Adipose tissue (tissue), 3 donors: ENCODE results near the gene CYP8B1. TPM values are rescaled to one million over a fixed set of nuclear protein-coding genes. Genes with fewer than 3 reads are reported as not detected.

Experiments used
- H3K27ac ChIP-seq: one replicate; pipeline ENCODE4 v1.5.1; 2013; ENCODE audit warnings: low read depth, low read length
- WGBS, 3 donors: extraction: QIAGEN DNeasy Blood & Tissue Kit; methylation state at CpG; one replicate each; pipeline ENCODE4 v1.1.7; 2013; 5-methylcytosine and 5-hydroxymethylcytosine counted together
- polyA plus RNA-seq, 3 donors: library from polyadenylated mRNA; stranded (reverse); fragments of 200-250 nt; gene quantifications; one replicate each; pipeline ENCODE4 v1.2.3, GENCODE V29; 2013
- donor health status: healthy with polysubstance abuse.
- donor health status: Bipolar disorder and iron deficiency.
- donor health status: healthy.

Gene CYP8B1
- polyA plus RNA-seq, 3 donors, result 0.01 TPM; not detected in 2

DNA sequence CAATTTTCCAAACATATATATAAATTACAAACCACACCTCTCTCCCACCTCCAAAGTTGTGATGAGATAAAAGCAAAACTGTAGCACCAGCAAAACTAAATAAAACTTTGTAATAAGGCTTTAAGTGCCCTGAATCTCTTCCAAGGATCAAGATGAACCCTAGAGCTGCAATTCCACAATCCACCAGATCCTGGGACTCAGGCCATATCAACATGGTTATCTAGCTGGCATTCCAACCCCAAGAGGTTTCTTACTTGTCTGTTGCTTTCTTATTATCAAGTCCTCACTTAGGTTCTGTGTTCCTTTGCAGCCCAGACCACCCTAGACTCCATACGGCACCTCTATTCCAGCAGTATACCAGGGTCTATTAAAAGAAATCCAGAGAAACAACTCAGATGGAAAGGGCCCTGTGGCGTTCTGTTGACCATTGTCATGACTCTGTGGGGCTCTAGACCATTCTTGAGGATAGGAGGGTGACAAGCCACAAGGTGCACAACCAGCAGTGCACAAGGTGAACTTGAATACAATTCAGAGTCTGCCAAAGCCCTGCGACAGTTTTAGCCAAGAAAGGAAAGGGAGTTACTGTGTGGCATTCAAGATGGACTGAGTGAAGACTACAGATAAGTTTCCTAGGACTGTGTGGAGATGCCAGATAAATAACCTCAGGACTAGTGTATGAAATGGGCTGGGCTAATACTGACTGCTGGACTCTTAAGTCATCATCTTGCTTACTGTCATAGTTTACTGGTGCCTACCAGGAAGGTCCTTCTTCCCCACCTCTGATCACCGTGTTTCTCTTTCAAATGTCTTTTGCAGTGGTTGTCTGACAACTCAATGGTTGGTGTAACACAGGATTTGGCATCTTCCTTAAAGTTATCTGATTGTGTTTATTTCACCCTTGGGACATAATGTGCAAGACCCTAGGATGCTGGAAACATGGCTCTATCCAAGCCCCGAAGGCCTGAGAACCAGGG, 39.2 kb downstream of the CYP8B1 start:
- WGBS, 3 donors, result 85 to 91% (median 85%) methylated on average over 5 of the region's 5 CpGs
- H3K27ac ChIP-seq, result no peak overlapping the region

- WGBS, 3 donors, result 23 to 24% (median 24%) methylated on average over 3 of the region's 3 CpGs
- H3K27ac ChIP-seq, result no peak overlapping the region
These were observed 44.4 kb downstream of the CYP8B1 start for GRCh38 chr3:42831321-42831713.

DNA sequence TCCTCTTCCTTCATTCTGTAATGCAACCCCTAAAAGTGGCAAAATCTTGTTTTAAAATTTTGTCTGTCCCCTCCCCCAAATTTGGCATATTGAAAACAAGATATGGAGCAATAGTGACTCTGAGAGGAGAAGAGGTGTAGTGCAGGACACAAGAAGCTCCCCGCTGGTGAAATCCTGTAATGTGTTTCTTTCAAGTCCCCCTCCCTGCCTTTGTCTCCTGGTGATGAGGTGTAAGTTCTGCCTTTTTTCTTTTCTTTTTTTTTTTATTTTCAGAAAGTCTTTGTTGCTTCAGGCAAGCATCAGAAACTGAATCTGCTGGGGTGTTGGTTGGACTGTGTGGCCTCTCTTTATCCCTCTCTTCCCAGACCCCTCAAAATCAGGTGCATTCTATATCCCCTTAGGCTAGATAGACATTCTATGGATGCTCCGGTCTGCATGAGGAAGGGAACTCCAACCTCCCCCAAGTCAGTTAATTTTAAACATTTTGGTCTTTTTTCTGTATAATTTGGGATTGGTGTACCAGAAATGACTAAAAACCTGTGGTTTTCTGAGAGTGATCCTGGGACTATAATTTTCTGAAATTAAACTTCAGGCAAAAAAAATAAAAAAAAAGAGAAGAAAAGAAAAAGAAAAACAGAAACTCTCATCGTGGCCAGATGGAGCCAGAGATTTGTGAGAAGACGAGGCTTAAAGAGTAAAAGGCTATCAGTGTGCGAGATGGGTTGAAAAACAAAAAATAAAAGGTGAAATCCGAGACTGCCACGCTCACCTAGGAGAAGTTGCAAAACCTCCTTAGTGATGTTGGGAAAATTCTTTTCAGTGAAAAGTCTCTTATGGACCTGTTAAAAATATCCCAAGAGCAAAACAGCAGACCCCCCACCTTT, 45.0 kb downstream of the CYP8B1 start:
- WGBS, 3 donors, result 39 to 46% (median 41%) methylated on average over 7 of the region's 7 CpGs
- H3K27ac ChIP-seq, result no peak overlapping the region

GRCh38 chr3:42829628-42830436, 45.8 kb downstream of the CYP8B1 start:
- 75 to 78% (median 75%) methylated on average over 5 of the region's 5 CpGs for WGBS, 3 donors
- H3K27ac ChIP-seq, result no peak overlapping the region

- H3K27ac ChIP-seq, result no peak overlapping the region
- WGBS, 3 donors, result 76 to 92% (median 91%) methylated on average over 5 of the region's 5 CpGs
These were observed 46.5 kb downstream of the CYP8B1 start for GRCh38 chr3:42829083-42829627.

GRCh38 chr3:42827654-42828053, 48.0 kb downstream of the CYP8B1 start:
- WGBS, 3 donors, result 52 to 78% (median 71%) methylated on average over 4 of the region's 4 CpGs
- no peak overlapping the region for H3K27ac ChIP-seq

- H3K27ac ChIP-seq, result no peak overlapping the region
These were observed 48.7 kb downstream of the CYP8B1 start for GRCh38 chr3:42827023-42827422.

- H3K27ac ChIP-seq, result no peak overlapping the region
These were observed 49.5 kb downstream of the CYP8B1 start for GRCh38 chr3:42826141-42826540.

DNA sequence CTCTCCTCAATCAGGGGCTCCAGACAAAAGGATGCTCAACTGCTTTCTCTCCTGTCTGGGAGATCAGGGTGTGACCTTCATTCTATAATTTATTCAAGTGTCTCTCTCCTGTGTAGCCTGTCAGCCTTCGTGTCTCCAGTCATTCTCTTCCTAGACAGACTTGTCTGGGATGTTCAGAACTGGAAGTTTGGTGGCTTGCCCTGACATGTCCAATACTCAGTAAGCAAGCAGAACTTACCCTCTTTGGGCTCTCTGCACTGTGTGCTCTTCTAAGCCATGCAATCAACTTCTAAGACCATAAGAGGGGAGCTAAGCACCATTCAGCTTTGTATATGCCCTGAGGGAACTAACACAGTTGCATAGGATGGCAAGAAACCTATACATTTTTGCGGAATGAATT, 52.3 kb downstream of the CYP8B1 start:
- 74 to 77% (median 75%) methylated on average over 2 of the region's 2 CpGs for WGBS, 3 donors
- H3K27ac ChIP-seq, result no peak overlapping the region

DNA sequence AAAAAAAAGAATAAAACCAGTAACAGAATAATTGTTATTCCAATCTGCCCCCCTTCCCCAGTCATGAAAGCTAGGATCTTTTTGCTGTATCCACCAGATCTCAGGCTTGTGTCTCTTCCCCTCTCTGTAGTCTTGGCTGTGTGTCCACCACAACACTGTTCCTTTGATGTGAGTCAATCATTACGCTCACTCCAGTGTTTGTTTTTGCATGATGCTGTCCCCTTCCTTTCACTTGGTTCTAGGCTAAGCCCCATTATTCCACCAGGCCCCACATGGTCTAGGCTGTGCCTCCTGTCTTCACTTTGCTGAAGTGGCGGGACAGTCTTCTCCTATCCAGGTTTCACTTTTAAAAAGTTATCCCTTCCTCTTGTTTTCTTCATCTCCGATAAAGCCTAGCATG, 52.9 kb downstream of the CYP8B1 start:
- WGBS, 3 donors, result 89 to 95% (median 95%) methylated on average over 3 of the region's 3 CpGs
- no peak overlapping the region for H3K27ac ChIP-seq

Other genes starting within 250 kb of the CYP8B1 start
- 10 to 100 TPM; 10.5 to 82.4 (median 28.1) TPM for gene ZBTB47, start 222.2 kb downstream of the CYP8B1 start, polyA plus RNA-seq
- under 1 TPM in 2 of 3 donors, not detected in 1; 0.03 to 0.41 TPM for gene KLHL40, start 190.3 kb downstream of the CYP8B1 start, polyA plus RNA-seq
- gene HHATL, start 173.1 kb downstream of the CYP8B1 start, polyA plus RNA-seq, result 1 to 10 TPM in 2 of 3 donors, under 1 TPM in 1; 0.15 to 2.0 (median 1.6) TPM
- gene CCDC13, start 102.6 kb downstream of the CYP8B1 start, polyA plus RNA-seq, result under 1 TPM; 0.44 to 0.85 (median 0.56) TPM
- 100 to 1,000 TPM in 2 of 3 donors, 10 to 100 TPM in 1; 44.3 to 246 (median 131) TPM for gene HIGD1A, start 71.4 kb downstream of the CYP8B1 start, polyA plus RNA-seq
- 1 to 10 TPM in 2 of 3 donors, under 1 TPM in 1; 0.31 to 2.6 (median 1.7) TPM for gene ACKR2, start 66.4 kb downstream of the CYP8B1 start, polyA plus RNA-seq
- gene ZNF662, start 30.3 kb upstream of the CYP8B1 start, polyA plus RNA-seq, result 1 to 10 TPM; 2.7 to 3.3 (median 2.8) TPM
- 1 to 10 TPM; 1.6 to 7.8 (median 4.5) TPM for gene GASK1A, start 103.4 kb upstream of the CYP8B1 start, polyA plus RNA-seq
- 10 to 100 TPM in 2 of 3 donors, 1 to 10 TPM in 1; 7.8 to 11.4 (median 11.3) TPM for gene POMGNT2, start 230.2 kb upstream of the CYP8B1 start, polyA plus RNA-seq